Measurements from ENCODE around the gene CGB2. TPM values are rescaled to one million over a fixed set of nuclear protein-coding genes. Genes with fewer than 3 reads are reported as not detected.

The CGB2 gene
- total RNA-seq, 1 donor from 2014 or later, result not detected

GRCh38 chr19:48999481-49000325, 32.0 kb upstream of the CGB2 start:
- H3K27ac ChIP-seq, result no peak overlapping the region
- peaks cover 4% of the 10 kb centered on the region for H3K4me1 ChIP-seq
- intact Hi-C loops (cut with DNase I), result no loop called here
- no peak overlapping the region for H3K4me3 ChIP-seq
- peaks cover 27% of the 10 kb centered on the region for H3K36me3 ChIP-seq
- DNase-seq (peak; percentile 75), ATAC-seq (peak; percentile 69 to 70)
- no peaks in the 10 kb centered on the region for H3K9me3 ChIP-seq
- H3K27me3 ChIP-seq (ENCODE audit: low read depth), result no peaks in the 10 kb centered on the region
- peak; percentile 67 for TF ChIP-seq CTCF (IDR thresholded peaks at IDR 0.05)

- no peaks in the 10 kb centered on the region for H3K4me1 ChIP-seq
- no peaks in the 10 kb centered on the region for H3K9me3 ChIP-seq
- no peak overlapping the region for H3K27ac ChIP-seq
- ATAC-seq (no peak), DNase-seq (no peak)
- no peak overlapping the region for H3K4me3 ChIP-seq
- no peak for TF ChIP-seq CTCF (IDR thresholded peaks at IDR 0.05)
- no peaks in the 10 kb centered on the region for H3K27me3 ChIP-seq (ENCODE audit: low read depth)
- intact Hi-C loops (cut with DNase I), result no loop called here
- H3K36me3 ChIP-seq, result peaks cover 58% of the 10 kb centered on the region
Observed at GRCh38 chr19:49004133-49004532, 27.6 kb upstream of the CGB2 start.

GRCh38 chr19:49004964-49005614, 26.6 kb upstream of the CGB2 start:
- H3K27me3 ChIP-seq (ENCODE audit: low read depth), result no peaks in the 10 kb centered on the region
- H3K4me1 ChIP-seq, result no peaks in the 10 kb centered on the region
- no peak overlapping the region for H3K4me3 ChIP-seq
- H3K36me3 ChIP-seq, result peaks cover 68% of the 10 kb centered on the region
- ATAC-seq, result no peak
- H3K27ac ChIP-seq, result no peak overlapping the region
- intact Hi-C loops (cut with DNase I), result no loop called here
- no peak for TF ChIP-seq CTCF (IDR thresholded peaks at IDR 0.05)
- H3K9me3 ChIP-seq, result no peaks in the 10 kb centered on the region
- no peak for DNase-seq

GRCh38 chr19:49006905-49007304, 24.8 kb upstream of the CGB2 start:
- no peaks in the 10 kb centered on the region for H3K4me1 ChIP-seq
- ATAC-seq, result peak in 1 of 2 donors; percentile 13
- intact Hi-C loops (cut with DNase I), result no loop called here
- no peaks in the 10 kb centered on the region for H3K27me3 ChIP-seq (ENCODE audit: low read depth)
- H3K4me3 ChIP-seq, result no peak overlapping the region
- H3K36me3 ChIP-seq, result peaks cover 80% of the 10 kb centered on the region
- DNase-seq, result no peak
- no peak for TF ChIP-seq CTCF (IDR thresholded peaks at IDR 0.05)
- no peak overlapping the region for H3K27ac ChIP-seq
- no peaks in the 10 kb centered on the region for H3K9me3 ChIP-seq

GRCh38 chr19:49009828-49010227, 21.9 kb upstream of the CGB2 start:
- DNase-seq (no peak), ATAC-seq (no peak)
- intact Hi-C loops (cut with DNase I), result no loop called here
- no peak overlapping the region for H3K27ac ChIP-seq
- H3K4me3 ChIP-seq, result no peak overlapping the region
- TF ChIP-seq CTCF (IDR thresholded peaks at IDR 0.05), result no peak
- H3K4me1 ChIP-seq, result no peaks in the 10 kb centered on the region
- H3K9me3 ChIP-seq, result no peaks in the 10 kb centered on the region
- H3K27me3 ChIP-seq (ENCODE audit: low read depth), result no peaks in the 10 kb centered on the region
- H3K36me3 ChIP-seq, result peaks cover 74% of the 10 kb centered on the region
